GM12873 (cell line): ENCODE results near the gene PDIA6.

Source experiments
- CTCF ChIP-seq: IDR thresholded peaks from 2 replicates; pipeline ENCODE4 v1.5.1; 2012; ENCODE audit warnings: low read depth, mild to moderate bottlenecking, moderate library complexity, low read length, control low read depth; ENCODE audit not compliant: insufficient read depth; ENCODE audit errors: missing control alignments

The PDIA6 gene

GRCh38 chr2:10814571-10815331 is 2.2 kb upstream of the PDIA6 start:
- no peak for TF ChIP-seq CTCF

GRCh38 chr2:10814142-10814541 is 1.6 kb upstream of the PDIA6 start:
- TF ChIP-seq CTCF = no peak

GRCh38 chr2:10811517-10811916 is 1.1 kb downstream of the PDIA6 start:
- TF ChIP-seq CTCF = no peak

GRCh38 chr2:10810202-10811161 is 2.1 kb downstream of the PDIA6 start:
- TF ChIP-seq CTCF = no peak

GRCh38 chr2:10806543-10806942 is 6.0 kb downstream of the PDIA6 start:
- no peak for TF ChIP-seq CTCF

- no peak for TF ChIP-seq CTCF
Observed at GRCh38 chr2:10802657-10803056, 9.9 kb downstream of the PDIA6 start.

- TF ChIP-seq CTCF = no peak
Observed at GRCh38 chr2:10800163-10800562, 12.4 kb downstream of the PDIA6 start.
